Caco-2 (cell line): ENCODE results near the gene UBALD2. TPM values are rescaled to one million over a fixed set of nuclear protein-coding genes. Genes with fewer than 3 reads are reported as not detected.

Source experiments
- BruUV-seq: library from RNA; stranded (reverse); fragments of 400-500 nt; replicated peaks from 2 replicates; lab custom pipeline; 2021; lab: Mats Ljungman, UMichigan
- CTCF ChIA-PET: fragments of 300-600 bp; sonication (Branson Sonifier 250); formaldehyde crosslinking; loops from one replicate; lab custom pipeline; 2022; ENCODE audit warnings: antibody characterized with exemption; lab: Charles Lee
- POLR2A ChIA-PET: fragments of 300-600 bp; sonication (Branson Sonifier 250); formaldehyde crosslinking; loops from one replicate; lab custom pipeline; 2022; ENCODE audit warnings: antibody characterized with exemption; lab: Charles Lee
- DNase-seq, 2 experiments: peaks; one replicate each; pipeline versions ENCODE4 v3.0.0 to v3.0.0-alpha.2; 2020 to 2022
- H3K27me3 ChIP-seq: replicated peaks from 2 replicates; pipeline ENCODE4 v1.6.0; 2011; ENCODE audit warnings: low read length; ENCODE audit not compliant: control insufficient read depth, insufficient read depth
- H3K36me3 ChIP-seq: 2 replicates; pipeline ENCODE4 v1.5.1; 2011; ENCODE audit warnings: low read length; ENCODE audit not compliant: control insufficient read depth, insufficient read depth
- H3K4me1 ChIP-seq: fragments of 250-450 bp; sonication (Bioruptor Pico); 2 replicates; pipeline ENCODE4 v1.5.1; 2020; ENCODE audit warnings: mild to moderate bottlenecking
- H3K4me3 ChIP-seq: 2 replicates; pipeline ENCODE4 v1.5.1; 2011; ENCODE audit warnings: low read depth, mild to moderate bottlenecking, control low read depth, low read length
- H3K9me3 ChIP-seq: fragments of 250-450 bp; sonication (Bioruptor Pico); 2 replicates; pipeline ENCODE4 v1.5.1; 2020; ENCODE audit warnings: mild to moderate bottlenecking, moderate library complexity
- H3K27ac Mint-ChIP-seq: one replicate; pipeline ENCODE4 v1.8.0; 2022; ENCODE audit warnings: mixed read lengths; ENCODE audit not compliant: unreplicated experiment
- H3K27me3 Mint-ChIP-seq: one replicate; pipeline ENCODE4 v1.8.0; 2022; ENCODE audit warnings: mixed read lengths; ENCODE audit not compliant: insufficient read depth, unreplicated experiment
- H3K36me3 Mint-ChIP-seq: one replicate; pipeline ENCODE4 v1.8.0; 2022; ENCODE audit warnings: mild to moderate bottlenecking, mixed read lengths; ENCODE audit not compliant: insufficient read depth, unreplicated experiment
- H3K4me1 Mint-ChIP-seq: one replicate; pipeline ENCODE4 v1.8.0; 2022; ENCODE audit warnings: low read depth, mixed read lengths; ENCODE audit not compliant: unreplicated experiment
- H3K4me3 Mint-ChIP-seq: one replicate; pipeline ENCODE4 v1.8.0; 2022; ENCODE audit warnings: mild to moderate bottlenecking, moderate library complexity, mixed read lengths; ENCODE audit not compliant: unreplicated experiment
- H3K9me3 Mint-ChIP-seq: one replicate; pipeline ENCODE4 v1.8.0; 2022; ENCODE audit warnings: mixed read lengths; ENCODE audit not compliant: unreplicated experiment
- CTCF ChIP-seq, 2 experiments: fragments of 200-600 bp in 1 of 2; IDR thresholded peaks; 1 replicate in 1 of 2; 2 replicates in 1 of 2; pipeline versions ENCODE4 v1.5.1 to v1.8.0; 2011 to 2022; ENCODE audit warnings: antibody characterized with exemption in 1 of 2, control low read depth in 1 of 2, inconsistent platforms in 1 of 2, low read depth in 1 of 2, low read length in 1 of 2, mild to moderate bottlenecking in 1 of 2, moderate library complexity in 1 of 2; ENCODE audit not compliant: insufficient read depth in 1 of 2, severe bottlenecking in 1 of 2, unreplicated experiment in 1 of 2
- intact Hi-C: fragments of 100-400 bp; cut with micrococcal nuclease; formaldehyde crosslinking; loops from one replicate; pipeline ENCODE4 v1.10.0; 2022; ENCODE audit not compliant: unreplicated experiment
- total RNA-seq: library from RNA; stranded (reverse); gene quantifications from 2 replicates; pipeline ENCODE4 v1.2.3, GENCODE V29; 2022

UBALD2 gene
- total RNA-seq, 1 experiment from 2014 or later: 50.0 TPM

- H3K27me3 ChIP-seq: no peaks in the 10 kb centered on the region
- no peak overlapping the region for H3K4me3 Mint-ChIP-seq
- ChIA-PET POLR2A (no interaction called here), CTCF (no interaction called here)
- H3K4me1 ChIP-seq: peaks cover 16% of the 10 kb centered on the region
- no peaks in the 10 kb centered on the region for H3K9me3 ChIP-seq
- peaks cover 26% of the 10 kb centered on the region for H3K36me3 Mint-ChIP-seq
- TF ChIP-seq CTCF (IDR thresholded peaks at IDR 0.05; ENCODE audit: insufficient read depth in 1 of 2, low read depth in 1 of 2, low read length in 1 of 2, severe bottlenecking in 1 of 2, unreplicated experiment in 1 of 2): no peak
- no TSS peak for BruUV-seq
- H3K4me3 ChIP-seq: no peak overlapping the region
- H3K36me3 ChIP-seq: no peaks in the 10 kb centered on the region
- H3K27me3 Mint-ChIP-seq: no peaks in the 10 kb centered on the region
- peaks cover 5% of the 10 kb centered on the region for H3K4me1 Mint-ChIP-seq
- no peaks in the 10 kb centered on the region for H3K9me3 Mint-ChIP-seq
- DNase-seq: no peak
- intact Hi-C loops: loop anchor here (5.0 kb wide), 2 partner anchors 94 to 264 kb away; no protein-coding TSS in a partner anchor
- H3K27ac Mint-ChIP-seq: peak overlapping the region; percentile 65
Observed at GRCh38 chr17:76276461-76277299, 11.5 kb downstream of the UBALD2 start.

DNA sequence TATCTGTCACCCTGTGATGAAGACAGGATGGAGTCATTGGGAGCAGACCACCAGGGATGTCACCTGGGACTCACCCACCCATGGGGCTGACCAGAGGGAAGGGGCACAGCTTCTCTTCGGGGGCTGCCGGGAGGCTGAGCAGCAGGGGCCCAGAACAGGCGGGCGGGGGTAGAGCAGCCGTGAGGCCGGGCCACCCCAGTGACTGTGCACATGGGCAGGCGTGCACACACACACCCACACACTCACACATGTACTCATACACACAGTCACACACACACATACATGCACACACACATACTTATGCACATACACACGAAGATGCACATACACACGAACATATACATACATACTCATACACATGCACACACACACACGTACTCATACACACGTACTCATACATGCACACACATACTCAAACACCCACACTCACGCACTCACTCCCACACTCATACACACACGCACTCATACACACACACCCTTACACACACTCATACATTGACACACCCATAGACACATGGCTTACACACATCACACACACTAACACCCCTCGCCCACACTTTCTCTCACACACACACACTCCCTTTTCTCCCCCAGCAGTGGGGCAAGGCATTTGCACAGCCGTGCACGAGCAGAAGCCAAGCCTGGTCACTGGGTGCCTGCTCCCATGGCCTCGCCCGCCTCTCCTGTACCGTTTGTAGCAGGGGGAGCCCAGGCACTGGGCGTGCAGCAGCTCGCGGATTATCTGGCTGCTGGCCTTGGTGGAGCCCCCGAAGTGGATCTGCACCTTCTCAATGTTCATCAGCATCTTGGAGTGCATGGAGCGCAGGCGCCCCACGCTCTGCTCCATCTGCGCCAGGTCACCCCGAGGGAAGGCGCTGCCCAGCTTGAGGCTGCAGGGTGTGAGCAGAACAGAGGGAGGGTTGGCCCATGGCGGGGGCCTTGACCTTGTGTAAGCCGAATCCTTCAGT lies 12.4 kb downstream of the UBALD2 start:
- no peak for TF ChIP-seq CTCF (IDR thresholded peaks at IDR 0.05; ENCODE audit: insufficient read depth in 1 of 2, low read depth in 1 of 2, low read length in 1 of 2, severe bottlenecking in 1 of 2, unreplicated experiment in 1 of 2)
- Histone ChIP-seq H3K4me3 (no peak overlapping the region), H3K36me3 (no peaks in the 10 kb centered on the region), H3K27me3 (no peaks in the 10 kb centered on the region), H3K4me1 (peaks cover 16% of the 10 kb centered on the region), H3K9me3 (no peaks in the 10 kb centered on the region)
- Mint-ChIP-seq H3K27ac (no peak overlapping the region), H3K36me3 (peaks cover 18% of the 10 kb centered on the region), H3K4me1 (peaks cover 5% of the 10 kb centered on the region), H3K9me3 (no peaks in the 10 kb centered on the region), H3K27me3 (no peaks in the 10 kb centered on the region), H3K4me3 (no peak overlapping the region)
- ChIA-PET POLR2A (no interaction called here), CTCF (interaction anchor here (0.5 to 2.1 kb wide), 2 partner anchors 139 to 263 kb away, joined by 4 to 27 read pairs; no protein-coding TSS in a partner anchor)
- intact Hi-C loops: loop anchor here (2.0 to 5.0 kb wide), 3 partner anchors 29 to 265 kb away; no protein-coding TSS in a partner anchor
- DNase-seq: no peak
- no TSS peak for BruUV-seq
